Stimulated activated effector memory CD8-positive, alpha-beta T cell treated with anti-CD3 and anti-CD28 coated beads, Interleukin-12 subunit alpha, Interleukin-12 subunit beta, amount 100 ng/mL, for 72 hours (primary cell): ENCODE data around the gene CMPK1.

Source experiments
- ATAC-seq: fragments of 150-1000 bp; cut with Tn5 transposase; 2 replicates; pipeline ENCODE4 v1.10.0; 2021
- DNase-seq, 2 donors: peaks; one replicate each; pipeline ENCODE4 v3.0.0; 2021 to 2022; ENCODE audit warnings: low spot score in 2 of 2
- H3K27ac Mint-ChIP-seq: one replicate; pipeline ENCODE4 v1.8.0; 2022; ENCODE audit warnings: mild to moderate bottlenecking, mixed read lengths
- H3K36me3 Mint-ChIP-seq: one replicate; pipeline ENCODE4 v1.8.0; 2022; ENCODE audit warnings: mild to moderate bottlenecking, mixed read lengths
- H3K4me1 Mint-ChIP-seq: one replicate; pipeline ENCODE4 v1.8.0; 2022; ENCODE audit warnings: mixed read lengths
- H3K4me3 Mint-ChIP-seq: one replicate; pipeline ENCODE4 v1.8.0; 2022; ENCODE audit warnings: mild to moderate bottlenecking, mixed read lengths
- H3K9me3 Mint-ChIP-seq: one replicate; pipeline ENCODE4 v1.8.0; 2022; ENCODE audit warnings: mixed read lengths

Gene CMPK1

DNA sequence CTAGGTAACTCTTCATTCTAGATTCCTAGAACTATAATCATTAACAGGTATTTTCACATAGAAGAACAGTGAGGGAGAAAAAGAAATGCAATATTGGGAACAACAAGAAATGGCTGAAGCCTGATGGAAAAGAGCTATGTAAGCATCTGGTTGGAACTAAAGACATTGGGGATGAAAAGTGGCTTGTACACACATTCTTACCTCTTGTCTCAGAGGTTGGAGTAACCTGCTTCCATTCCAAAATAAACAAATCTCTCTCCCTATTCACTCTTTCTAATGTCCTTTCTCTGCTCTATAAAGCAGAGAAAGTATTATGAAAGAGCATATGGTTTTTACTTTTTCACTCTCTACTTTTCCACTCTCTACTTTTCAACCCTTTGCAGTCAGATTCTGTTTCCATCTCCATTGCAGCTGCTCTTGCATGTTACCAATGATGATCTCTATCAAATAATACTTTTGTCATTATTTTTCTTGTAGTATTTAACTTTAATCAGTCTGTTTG is 37.5 kb downstream of the CMPK1 start:
- Mint-ChIP-seq H3K36me3 (peaks cover 81% of the 10 kb centered on the region), H3K9me3 (no peaks in the 10 kb centered on the region), H3K4me1 (no peaks in the 10 kb centered on the region), H3K4me3 (no peak overlapping the region), H3K27ac (no peak overlapping the region)
- no peak for ATAC-seq
- no peak for DNase-seq

DNA sequence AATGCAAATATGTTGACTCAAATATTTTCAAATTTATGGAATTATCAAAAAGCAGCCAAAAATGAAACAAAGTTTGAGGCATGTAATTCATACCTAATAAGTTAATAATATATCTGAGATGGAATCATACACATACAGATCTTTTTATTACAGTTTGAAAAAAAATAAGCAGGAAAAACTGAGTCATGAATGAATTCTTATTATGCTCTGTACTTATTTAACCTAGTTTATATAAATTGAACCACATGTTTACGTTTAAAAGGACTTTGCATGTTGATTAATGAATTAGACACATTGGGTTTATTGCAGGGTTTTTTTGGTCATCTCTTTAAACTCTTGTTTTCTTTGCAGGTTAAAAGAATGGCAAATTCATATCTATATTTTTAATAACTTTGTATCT is 40.9 kb downstream of the CMPK1 start:
- Mint-ChIP-seq H3K36me3 (peaks cover 100% of the 10 kb centered on the region), H3K9me3 (no peaks in the 10 kb centered on the region), H3K4me1 (no peaks in the 10 kb centered on the region), H3K4me3 (no peak overlapping the region), H3K27ac (no peak overlapping the region)
- ATAC-seq, result no peak
- no peak for DNase-seq

DNA sequence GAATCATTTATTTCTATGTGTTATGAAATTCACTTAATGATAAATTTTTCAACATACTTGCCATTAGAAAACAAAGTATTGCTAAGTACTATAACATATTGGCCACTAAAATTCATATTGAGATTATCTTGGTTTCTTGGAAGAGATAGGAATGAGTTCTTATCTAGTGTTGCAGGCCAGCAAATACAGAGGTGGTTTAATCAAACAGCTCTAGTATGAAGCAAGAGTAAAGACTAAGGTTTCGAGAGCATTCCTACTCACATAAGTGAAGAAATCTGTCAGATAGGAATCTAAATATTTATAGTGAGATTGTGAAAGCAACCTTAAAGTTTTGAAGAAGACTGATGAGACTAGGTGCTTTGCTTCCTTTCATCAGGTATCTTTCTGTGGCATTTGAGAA is 44.6 kb downstream of the CMPK1 start:
- Mint-ChIP-seq H3K27ac (no peak overlapping the region), H3K9me3 (no peaks in the 10 kb centered on the region), H3K4me3 (no peak overlapping the region), H3K36me3 (peaks cover 94% of the 10 kb centered on the region), H3K4me1 (no peaks in the 10 kb centered on the region)
- ATAC-seq, result no peak
- DNase-seq, result no peak

GRCh38 chr1:47380699-47381098 is 47.1 kb downstream of the CMPK1 start:
- DNase-seq, result no peak
- no peak for ATAC-seq
- no peak overlapping the region for H3K4me3 Mint-ChIP-seq
- H3K4me1 Mint-ChIP-seq, result no peaks in the 10 kb centered on the region
- H3K9me3 Mint-ChIP-seq, result no peaks in the 10 kb centered on the region
- peaks cover 69% of the 10 kb centered on the region for H3K36me3 Mint-ChIP-seq
- no peak overlapping the region for H3K27ac Mint-ChIP-seq

GRCh38 chr1:47382399-47382983 is 48.9 kb downstream of the CMPK1 start:
- no peak overlapping the region for H3K4me3 Mint-ChIP-seq
- no peak for DNase-seq
- no peaks in the 10 kb centered on the region for H3K9me3 Mint-ChIP-seq
- H3K27ac Mint-ChIP-seq, result no peak overlapping the region
- peaks cover 51% of the 10 kb centered on the region for H3K36me3 Mint-ChIP-seq
- H3K4me1 Mint-ChIP-seq, result no peaks in the 10 kb centered on the region
- no peak for ATAC-seq

DNA sequence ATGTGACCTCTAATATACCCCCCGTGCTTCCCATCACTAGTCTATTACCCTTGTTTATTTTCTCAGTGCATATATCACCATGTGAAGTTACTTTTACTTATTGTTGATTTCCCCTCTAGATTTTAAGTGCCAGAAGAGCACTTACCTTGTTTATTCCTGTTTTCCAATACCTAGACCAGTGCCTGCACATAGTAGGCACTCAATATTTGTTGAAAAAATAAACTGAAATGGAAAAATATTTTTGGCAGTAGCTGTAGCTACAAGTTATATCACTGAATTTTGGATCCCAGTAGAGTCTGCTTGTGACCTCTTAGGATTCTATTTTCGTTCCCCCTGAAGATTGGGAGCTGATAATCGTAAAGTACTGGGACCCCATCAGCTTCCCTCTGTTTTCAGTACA is 50.5 kb downstream of the CMPK1 start:
- H3K9me3 Mint-ChIP-seq, result no peaks in the 10 kb centered on the region
- no peak for ATAC-seq
- H3K27ac Mint-ChIP-seq, result no peak overlapping the region
- H3K36me3 Mint-ChIP-seq, result peaks cover 35% of the 10 kb centered on the region
- H3K4me3 Mint-ChIP-seq, result no peak overlapping the region
- no peak for DNase-seq
- no peaks in the 10 kb centered on the region for H3K4me1 Mint-ChIP-seq

- ATAC-seq (no peak), DNase-seq (no peak)
- Mint-ChIP-seq H3K4me1 (no peaks in the 10 kb centered on the region), H3K36me3 (peaks cover 26% of the 10 kb centered on the region), H3K9me3 (no peaks in the 10 kb centered on the region), H3K4me3 (no peak overlapping the region), H3K27ac (no peak overlapping the region)
Observed at GRCh38 chr1:47385020-47385419, 51.4 kb downstream of the CMPK1 start.

DNA sequence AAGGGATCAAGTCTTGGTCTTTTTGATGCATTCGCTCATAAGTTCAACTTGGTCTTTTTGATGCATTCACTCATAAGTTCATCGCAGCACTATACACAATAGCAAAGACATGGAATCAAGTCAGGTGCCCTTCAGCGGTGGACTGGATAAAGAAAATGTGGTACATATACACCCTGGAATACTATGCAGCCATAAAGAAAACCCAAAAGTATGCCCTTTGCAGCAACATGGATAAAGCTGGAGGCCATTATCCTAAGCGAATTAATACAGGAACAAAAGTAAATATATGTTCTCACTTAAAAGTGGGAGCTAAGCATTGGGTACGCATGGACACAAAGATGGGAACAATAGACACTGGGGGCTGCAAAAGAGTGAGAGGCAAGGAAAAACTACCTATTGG is 52.7 kb downstream of the CMPK1 start:
- peaks cover 14% of the 10 kb centered on the region for H3K36me3 Mint-ChIP-seq
- H3K4me3 Mint-ChIP-seq, result no peak overlapping the region
- no peaks in the 10 kb centered on the region for H3K4me1 Mint-ChIP-seq
- DNase-seq, result no peak
- ATAC-seq, result no peak
- no peak overlapping the region for H3K27ac Mint-ChIP-seq
- H3K9me3 Mint-ChIP-seq, result no peaks in the 10 kb centered on the region

GRCh38 chr1:47388030-47388890 is 54.7 kb downstream of the CMPK1 start:
- Mint-ChIP-seq H3K4me3 (no peak overlapping the region), H3K4me1 (no peaks in the 10 kb centered on the region), H3K36me3 (no peaks in the 10 kb centered on the region), H3K9me3 (no peaks in the 10 kb centered on the region), H3K27ac (no peak overlapping the region)
- ATAC-seq (peak; percentile 19), DNase-seq (no peak)

- Mint-ChIP-seq H3K36me3 (no peaks in the 10 kb centered on the region), H3K4me3 (no peak overlapping the region), H3K9me3 (no peaks in the 10 kb centered on the region), H3K27ac (no peak overlapping the region), H3K4me1 (no peaks in the 10 kb centered on the region)
- ATAC-seq (peak; percentile 73), DNase-seq (peak; percentile 33 to 76)
Observed at GRCh38 chr1:47388891-47389238, 55.3 kb downstream of the CMPK1 start.

GRCh38 chr1:47389731-47390130 is 56.1 kb downstream of the CMPK1 start:
- Mint-ChIP-seq H3K9me3 (no peaks in the 10 kb centered on the region), H3K36me3 (no peaks in the 10 kb centered on the region), H3K4me3 (no peak overlapping the region), H3K4me1 (no peaks in the 10 kb centered on the region), H3K27ac (no peak overlapping the region)
- ATAC-seq, result no peak
- no peak for DNase-seq

DNA sequence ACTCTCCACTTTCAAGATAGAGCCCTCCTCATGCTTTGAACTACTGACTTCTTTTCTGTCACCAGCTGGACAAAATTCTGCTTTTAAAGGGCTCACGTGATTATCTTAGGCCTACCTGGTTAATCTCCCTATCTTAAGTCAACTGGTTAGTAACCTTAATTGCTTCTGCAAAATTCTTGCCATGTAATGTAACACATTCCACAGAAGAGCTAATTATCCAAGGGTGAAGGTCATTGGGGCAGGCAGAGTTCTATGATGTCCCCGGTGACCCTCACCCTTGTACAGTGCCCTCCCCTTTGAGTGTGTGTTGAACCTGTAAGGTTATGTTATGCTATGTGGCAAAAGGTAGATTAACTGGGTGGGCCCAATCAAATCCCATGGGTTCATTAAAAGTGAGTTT is 57.3 kb downstream of the CMPK1 start:
- Mint-ChIP-seq H3K9me3 (no peaks in the 10 kb centered on the region), H3K27ac (no peak overlapping the region), H3K36me3 (no peaks in the 10 kb centered on the region), H3K4me1 (no peaks in the 10 kb centered on the region), H3K4me3 (no peak overlapping the region)
- no peak for ATAC-seq
- DNase-seq, result no peak

- DNase-seq, result no peak
- Mint-ChIP-seq H3K27ac (no peak overlapping the region), H3K9me3 (no peaks in the 10 kb centered on the region), H3K4me1 (no peaks in the 10 kb centered on the region), H3K36me3 (no peaks in the 10 kb centered on the region), H3K4me3 (no peak overlapping the region)
- ATAC-seq, result no peak
Observed at GRCh38 chr1:47393141-47393540, 59.6 kb downstream of the CMPK1 start.

GRCh38 chr1:47395433-47395832 is 61.8 kb downstream of the CMPK1 start:
- no peak for ATAC-seq
- no peak overlapping the region for H3K4me3 Mint-ChIP-seq
- H3K27ac Mint-ChIP-seq, result no peak overlapping the region
- H3K9me3 Mint-ChIP-seq, result no peaks in the 10 kb centered on the region
- H3K36me3 Mint-ChIP-seq, result no peaks in the 10 kb centered on the region
- H3K4me1 Mint-ChIP-seq, result no peaks in the 10 kb centered on the region
- DNase-seq, result no peak

DNA sequence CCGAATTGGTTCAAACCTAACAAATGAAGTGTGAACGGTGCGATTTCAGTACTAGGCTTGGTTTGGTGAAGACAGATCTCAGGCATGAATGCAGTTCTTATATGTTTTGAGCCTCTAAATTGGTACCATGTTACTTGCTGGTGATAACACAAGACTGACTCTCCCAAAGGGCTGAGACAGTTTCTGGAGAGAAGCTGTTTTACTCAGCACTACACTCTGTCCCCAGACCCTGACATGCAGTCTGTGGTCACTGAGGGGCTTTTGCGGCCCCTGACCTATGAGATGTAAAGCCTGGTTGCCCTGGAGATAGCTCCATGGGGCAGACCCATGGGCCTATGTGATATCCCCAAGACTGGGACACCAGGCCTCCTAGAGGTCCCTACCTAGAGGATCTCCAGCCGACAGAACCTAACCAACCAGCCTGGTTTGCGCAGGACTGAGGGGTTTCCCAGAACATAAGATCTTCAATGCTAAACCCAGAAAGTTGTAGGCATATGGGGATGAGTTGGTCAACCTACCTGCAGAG is 63.1 kb downstream of the CMPK1 start:
- no peak overlapping the region for H3K27ac Mint-ChIP-seq
- H3K4me1 Mint-ChIP-seq, result no peaks in the 10 kb centered on the region
- H3K9me3 Mint-ChIP-seq, result no peaks in the 10 kb centered on the region
- DNase-seq, result no peak
- no peaks in the 10 kb centered on the region for H3K36me3 Mint-ChIP-seq
- no peak for ATAC-seq
- H3K4me3 Mint-ChIP-seq, result no peak overlapping the region
